MCF 10A (cell line): ENCODE data around the gene TNIP2. TPM values are rescaled to one million over a fixed set of nuclear protein-coding genes. Genes with fewer than 3 reads are reported as not detected.
A peak's percentile ranks its signal among the peaks of the same experiment; 100 is the strongest.

Experiments
- BruUV-seq: library from RNA; stranded (reverse); fragments of 400-500 nt; replicated peaks from 2 replicates; lab custom pipeline; 2021; lab: Mats Ljungman, UMichigan
- CTCF ChIA-PET: fragments of 300-600 bp; sonication (Branson Sonifier 250); formaldehyde crosslinking; extraction: SDS; loops from one replicate; lab custom pipeline; 2021; ENCODE audit warnings: antibody characterized with exemption, inconsistent platforms; lab: Yijun Ruan, JAX
- POLR2A ChIA-PET: fragments of 300-600, 350-650 bp; sonication (Branson Sonifier 250); formaldehyde crosslinking; extraction: SDS; loops from one replicate; lab custom pipeline; 2020; ENCODE audit warnings: antibody characterized with exemption, inconsistent platforms; lab: Yijun Ruan, JAX
- DNase-seq: peaks from one replicate; pipeline ENCODE4 v3.0.0-alpha.2; 2018; ENCODE audit not compliant: unreplicated experiment
- H3K27ac Mint-ChIP-seq: one replicate; pipeline ENCODE4 v1.8.0; 2022; ENCODE audit warnings: mild to moderate bottlenecking, low read depth, mixed read lengths; ENCODE audit not compliant: unreplicated experiment
- H3K27me3 Mint-ChIP-seq: one replicate; pipeline ENCODE4 v1.8.0; 2022; ENCODE audit warnings: mixed read lengths; ENCODE audit not compliant: insufficient read depth, unreplicated experiment
- H3K36me3 Mint-ChIP-seq: one replicate; pipeline ENCODE4 v1.8.0; 2022; ENCODE audit warnings: mild to moderate bottlenecking, moderate library complexity, mixed read lengths; ENCODE audit not compliant: insufficient read depth, unreplicated experiment
- H3K4me1 Mint-ChIP-seq: one replicate; pipeline ENCODE4 v1.8.0; 2022; ENCODE audit warnings: mixed read lengths; ENCODE audit not compliant: insufficient read depth, unreplicated experiment
- H3K4me3 Mint-ChIP-seq: one replicate; pipeline ENCODE4 v1.8.0; 2022; ENCODE audit warnings: mild to moderate bottlenecking, moderate library complexity, mixed read lengths; ENCODE audit not compliant: unreplicated experiment
- H3K9me3 Mint-ChIP-seq: one replicate; pipeline ENCODE4 v1.8.0; 2022; ENCODE audit warnings: mixed read lengths; ENCODE audit not compliant: unreplicated experiment
- CTCF ChIP-seq: fragments of 200-600 bp; IDR thresholded peaks from one replicate; pipeline ENCODE4 v1.8.0; 2022; ENCODE audit warnings: antibody characterized with exemption, mild to moderate bottlenecking; ENCODE audit not compliant: unreplicated experiment
- intact Hi-C: fragments of 100-400 bp; cut with micrococcal nuclease; formaldehyde crosslinking; loops from 2 replicates; pipeline ENCODE4 v1.14.1; 2022
- total RNA-seq: library from RNA; stranded (reverse); gene quantifications from 2 replicates; pipeline ENCODE4 v1.2.3, GENCODE V29; 2022

TNIP2 gene
- total RNA-seq, 1 experiment from 2014 or later = 46.1 TPM

DNA sequence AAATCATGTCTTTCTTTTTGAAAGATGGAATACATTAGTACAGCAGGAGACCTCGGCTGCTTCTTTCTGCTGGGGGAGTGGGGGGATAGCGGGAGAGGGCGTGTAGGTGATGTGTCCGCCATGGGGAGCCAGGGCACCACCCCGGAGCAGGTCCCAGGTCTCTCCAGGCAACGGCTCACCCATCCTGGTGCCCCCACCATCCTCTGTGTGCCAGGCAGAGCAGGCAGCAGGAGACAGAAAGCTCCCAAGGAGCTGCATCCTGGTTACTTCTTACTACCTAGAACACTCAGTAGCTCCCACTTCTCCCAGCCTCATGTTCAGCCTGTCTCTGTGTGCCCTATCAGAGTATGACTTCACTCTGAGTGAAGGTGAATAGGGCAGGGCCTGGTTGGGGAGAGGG, 23.6 kb downstream of the TNIP2 start:
- Mint-ChIP-seq H3K4me1 (no peaks in the 10 kb centered on the region), H3K9me3 (no peaks in the 10 kb centered on the region), H3K27ac (peak overlapping the region; percentile 68), H3K4me3 (no peak overlapping the region), H3K36me3 (peaks cover 73% of the 10 kb centered on the region), H3K27me3 (no peaks in the 10 kb centered on the region)
- no peak for TF ChIP-seq CTCF
- BruUV-seq = no TSS peak
- POLR2A ChIA-PET = no interaction called here
- CTCF ChIA-PET = interaction anchor here (0.6 kb wide), 1 partner anchor 160 kb away, joined by 3 read pairs; no protein-coding TSS in a partner anchor
- no peak for DNase-seq
- intact Hi-C loops = no loop called here

DNA sequence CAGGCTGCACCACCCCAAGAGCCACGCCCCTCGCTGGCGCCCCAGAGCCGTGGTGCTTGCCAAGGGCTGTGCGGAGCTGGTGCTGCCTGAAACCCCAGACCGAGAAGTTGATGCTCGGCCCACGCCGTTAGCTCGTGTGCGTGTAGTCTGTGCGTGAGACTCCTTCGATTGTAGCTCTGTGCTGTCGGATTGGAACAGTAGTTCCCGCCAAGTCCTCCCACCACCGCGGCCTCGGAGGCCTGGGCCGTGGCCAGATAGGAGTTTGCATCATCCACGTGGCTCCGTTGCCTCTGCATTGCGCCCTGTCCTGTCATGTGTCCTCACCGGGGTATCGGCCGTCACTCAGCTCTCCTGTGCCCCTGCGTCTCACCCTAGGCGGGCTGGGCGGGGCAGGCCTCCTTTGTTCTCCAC, 24.2 kb downstream of the TNIP2 start:
- Mint-ChIP-seq H3K36me3 (peaks cover 75% of the 10 kb centered on the region), H3K27me3 (no peaks in the 10 kb centered on the region), H3K27ac (peak overlapping the region; percentile 68), H3K4me3 (no peak overlapping the region), H3K9me3 (no peaks in the 10 kb centered on the region), H3K4me1 (no peaks in the 10 kb centered on the region)
- ChIA-PET CTCF (interaction anchor here (0.6 kb wide), 2 partner anchors 160 to 326 kb away, joined by 3 read pairs; no protein-coding TSS in a partner anchor), POLR2A (interaction anchor here (1.5 kb wide), 1 partner anchor 11 kb away, joined by 3 read pairs; no protein-coding TSS in a partner anchor)
- no TSS peak for BruUV-seq
- no peak for DNase-seq
- intact Hi-C loops = no loop called here
- TF ChIP-seq CTCF = no peak

DNA sequence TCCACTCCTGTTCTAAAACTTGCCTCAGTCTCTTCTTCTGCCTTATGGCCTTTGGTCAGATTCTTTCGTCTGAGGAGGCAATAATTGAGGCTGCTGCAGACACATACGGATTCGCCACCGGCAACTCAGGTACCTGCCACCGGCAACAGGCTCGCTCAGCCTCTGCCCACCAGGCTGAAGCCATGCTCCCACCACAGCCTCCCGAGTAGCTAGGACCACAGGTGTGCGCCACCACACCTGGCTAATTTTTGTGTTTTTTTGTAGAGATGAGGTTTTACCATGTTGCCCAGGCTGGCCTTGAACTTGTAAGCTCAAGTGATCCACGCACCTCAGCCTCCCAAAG, 26.6 kb downstream of the TNIP2 start:
- peaks cover 78% of the 10 kb centered on the region for H3K36me3 Mint-ChIP-seq
- no peak for TF ChIP-seq CTCF
- intact Hi-C loops = no loop called here
- no TSS peak for BruUV-seq
- ChIA-PET POLR2A (interaction anchor here (0.5 to 1.1 kb wide), 3 partner anchors 11 to 234 kb away, joined by 3 read pairs; partner anchors contain the start of gene GRK4), CTCF (interaction anchor here (1.1 kb wide), 1 partner anchor 18 kb away, joined by 4 read pairs; no protein-coding TSS in a partner anchor)
- H3K4me3 Mint-ChIP-seq = no peak overlapping the region
- H3K27ac Mint-ChIP-seq = no peak overlapping the region
- H3K4me1 Mint-ChIP-seq = no peaks in the 10 kb centered on the region
- no peak for DNase-seq
- H3K27me3 Mint-ChIP-seq = no peaks in the 10 kb centered on the region
- H3K9me3 Mint-ChIP-seq = no peaks in the 10 kb centered on the region

GRCh38 chr4:2728806-2729532, 27.2 kb downstream of the TNIP2 start:
- H3K27me3 Mint-ChIP-seq = no peaks in the 10 kb centered on the region
- no peak for TF ChIP-seq CTCF
- ChIA-PET CTCF (interaction anchor here (0.6 to 1.1 kb wide), 4 partner anchors 10 to 34 kb away, joined by 4 to 7 read pairs (median 4); no protein-coding TSS in a partner anchor), POLR2A (interaction anchor here (0.5 kb wide), 1 partner anchor 235 kb away, joined by 3 read pairs; the partner anchor contains the start of gene GRK4)
- no peak for DNase-seq
- H3K4me1 Mint-ChIP-seq = no peaks in the 10 kb centered on the region
- H3K9me3 Mint-ChIP-seq = no peaks in the 10 kb centered on the region
- no peak overlapping the region for H3K4me3 Mint-ChIP-seq
- intact Hi-C loops = no loop called here
- H3K27ac Mint-ChIP-seq = no peak overlapping the region
- peaks cover 73% of the 10 kb centered on the region for H3K36me3 Mint-ChIP-seq
- no TSS peak for BruUV-seq
